ENCODE measurements around the gene PLEKHA3.

The PLEKHA3 gene

GRCh38 chr2:178510384-178510783, 30.1 kb downstream of the PLEKHA3 start:
- no peak for TF ChIP-seq CTCF (IDR thresholded peaks at IDR 0.05; ENCODE audit: low read depth, low read length)
- H3K36me3 ChIP-seq, result no peaks in the 10 kb centered on the region

GRCh38 chr2:178512484-178512883, 32.2 kb downstream of the PLEKHA3 start:
- Histone ChIP-seq H3K27me3 (no peaks in the 10 kb centered on the region), H3K9me3 (no peaks in the 10 kb centered on the region), H3K4me1 (no peaks in the 10 kb centered on the region), H3K36me3 (no peaks in the 10 kb centered on the region), H3K4me3 (ENCODE audit: low read depth, low read length) (no peak overlapping the region)
- DNase-seq, result no peak
- no peak for TF ChIP-seq CTCF (IDR thresholded peaks at IDR 0.05; ENCODE audit: low read depth, low read length)

More at GRCh38 chr2:178510384-178510783, 30.1 kb downstream of the PLEKHA3 start:
- Histone ChIP-seq H3K9me3 (no peaks in the 10 kb centered on the region), H3K4me1 (no peaks in the 10 kb centered on the region), H3K4me3 (ENCODE audit: low read depth, low read length) (no peak overlapping the region), H3K27me3 (no peaks in the 10 kb centered on the region)
- no peak for DNase-seq

GRCh38 chr2:178513876-178514275, 33.6 kb downstream of the PLEKHA3 start:
- Histone ChIP-seq H3K4me1 (no peaks in the 10 kb centered on the region), H3K9me3 (no peaks in the 10 kb centered on the region), H3K4me3 (ENCODE audit: low read depth, low read length) (no peak overlapping the region), H3K36me3 (no peaks in the 10 kb centered on the region), H3K27me3 (no peaks in the 10 kb centered on the region)
- no peak for TF ChIP-seq CTCF (IDR thresholded peaks at IDR 0.05; ENCODE audit: low read depth, low read length)
- no peak for DNase-seq

- no peaks in the 10 kb centered on the region for H3K4me1 ChIP-seq
- DNase-seq, result no peak
- no peak overlapping the region for H3K4me3 ChIP-seq (ENCODE audit: low read depth, low read length)
- no peaks in the 10 kb centered on the region for H3K36me3 ChIP-seq
- H3K27me3 ChIP-seq, result no peaks in the 10 kb centered on the region
- TF ChIP-seq CTCF (IDR thresholded peaks at IDR 0.05; ENCODE audit: low read depth, low read length), result no peak
- H3K9me3 ChIP-seq, result no peaks in the 10 kb centered on the region
These were observed 34.4 kb downstream of the PLEKHA3 start for GRCh38 chr2:178514664-178515063.

- DNase-seq, result no peak
- no peak for TF ChIP-seq CTCF (IDR thresholded peaks at IDR 0.05; ENCODE audit: low read depth, low read length)
- no peaks in the 10 kb centered on the region for H3K27me3 ChIP-seq
- no peak overlapping the region for H3K4me3 ChIP-seq (ENCODE audit: low read depth, low read length)
- no peaks in the 10 kb centered on the region for H3K4me1 ChIP-seq
- H3K9me3 ChIP-seq, result no peaks in the 10 kb centered on the region
- no peaks in the 10 kb centered on the region for H3K36me3 ChIP-seq
These were observed 37.2 kb downstream of the PLEKHA3 start for GRCh38 chr2:178517496-178517895.

GRCh38 chr2:178521304-178522150, 41.3 kb downstream of the PLEKHA3 start:
- H3K9me3 ChIP-seq, result no peaks in the 10 kb centered on the region
- no peak overlapping the region for H3K4me3 ChIP-seq (ENCODE audit: low read depth, low read length)
- H3K27me3 ChIP-seq, result no peaks in the 10 kb centered on the region
- no peak for TF ChIP-seq CTCF (IDR thresholded peaks at IDR 0.05; ENCODE audit: low read depth, low read length)
- no peaks in the 10 kb centered on the region for H3K4me1 ChIP-seq
- DNase-seq, result no peak
- H3K36me3 ChIP-seq, result no peaks in the 10 kb centered on the region
